ENCODE measurements around the gene CADM1. TPM values are rescaled to one million over a fixed set of nuclear protein-coding genes. Genes with fewer than 3 reads are reported as not detected.

CADM1 gene
- total RNA-seq, 6 experiments from 2014 or later = 21.1 to 56.7 (median 30.6) TPM

DNA sequence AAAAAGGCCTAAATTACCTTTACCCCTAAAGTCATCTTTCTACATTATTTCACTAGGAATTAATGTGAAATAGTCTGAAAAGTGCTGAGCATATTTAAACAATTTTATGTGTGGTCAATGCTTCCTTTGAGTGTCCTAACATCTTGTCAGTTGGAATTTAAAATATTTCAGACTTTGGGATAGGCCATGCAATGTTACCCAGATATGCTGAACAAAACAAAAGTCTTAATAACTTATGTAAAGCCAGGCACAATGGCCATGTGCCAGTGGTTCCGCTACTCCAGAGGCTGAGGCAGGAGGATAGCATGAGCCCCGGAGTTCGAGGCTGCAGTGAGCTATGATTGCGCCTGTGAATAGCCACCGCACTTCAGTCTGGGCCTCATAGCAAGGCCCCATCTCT lies 137.4 kb downstream of the CADM1 start:
- intact Hi-C loops (cut with DNase I) = no loop called here
- Histone ChIP-seq H3K27me3 (no peaks in the 10 kb centered on the region), H3K27ac (no peak overlapping the region), H3K36me3 (no peaks in the 10 kb centered on the region), H3K9me3 (no peaks in the 10 kb centered on the region), H3K4me3 (no peak overlapping the region), H3K4me1 (no peaks in the 10 kb centered on the region)
- DNase-seq (no peak), ATAC-seq (no peak)
- no CpG with 5 or more reads among the region's 5 CpGs for WGBS (ENCODE audit: insufficient coverage, low coverage, low lambda C conversion rate, missing lambda C conversion rate)
- TF ChIP-seq, protein P1, sequence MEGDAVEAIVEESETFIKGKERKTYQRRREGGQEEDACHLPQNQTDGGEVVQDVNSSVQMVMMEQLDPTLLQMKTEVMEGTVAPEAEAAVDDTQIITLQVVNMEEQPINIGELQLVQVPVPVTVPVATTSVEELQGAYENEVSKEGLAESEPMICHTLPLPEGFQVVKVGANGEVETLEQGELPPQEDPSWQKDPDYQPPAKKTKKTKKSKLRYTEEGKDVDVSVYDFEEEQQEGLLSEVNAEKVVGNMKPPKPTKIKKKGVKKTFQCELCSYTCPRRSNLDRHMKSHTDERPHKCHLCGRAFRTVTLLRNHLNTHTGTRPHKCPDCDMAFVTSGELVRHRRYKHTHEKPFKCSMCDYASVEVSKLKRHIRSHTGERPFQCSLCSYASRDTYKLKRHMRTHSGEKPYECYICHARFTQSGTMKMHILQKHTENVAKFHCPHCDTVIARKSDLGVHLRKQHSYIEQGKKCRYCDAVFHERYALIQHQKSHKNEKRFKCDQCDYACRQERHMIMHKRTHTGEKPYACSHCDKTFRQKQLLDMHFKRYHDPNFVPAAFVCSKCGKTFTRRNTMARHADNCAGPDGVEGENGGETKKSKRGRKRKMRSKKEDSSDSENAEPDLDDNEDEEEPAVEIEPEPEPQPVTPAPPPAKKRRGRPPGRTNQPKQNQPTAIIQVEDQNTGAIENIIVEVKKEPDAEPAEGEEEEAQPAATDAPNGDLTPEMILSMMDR (IDR thresholded peaks at IDR 0.05) = no peak
- TF ChIP-seq POLR2A (IDR thresholded peaks at IDR 0.05) = no peak

DNA sequence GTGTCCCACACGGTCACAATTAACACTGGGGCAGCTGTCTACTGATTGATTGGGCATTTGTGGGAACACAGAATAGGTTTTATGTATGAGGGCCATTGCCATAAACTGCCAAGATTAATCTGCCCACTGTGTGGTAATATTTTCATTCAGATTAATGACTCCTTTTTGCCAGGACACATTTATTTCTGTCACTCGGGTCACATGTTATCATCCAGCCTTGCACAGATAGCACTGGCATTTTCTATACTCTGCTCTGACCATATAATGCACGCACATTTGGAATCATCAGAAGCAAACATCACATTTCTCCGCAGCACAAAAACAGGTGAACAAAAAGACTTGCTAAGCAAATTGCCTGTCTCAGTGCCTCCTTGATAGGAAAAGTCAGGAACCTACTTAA lies 138.3 kb downstream of the CADM1 start:
- Histone ChIP-seq H3K4me3 (no peak overlapping the region), H3K36me3 (no peaks in the 10 kb centered on the region), H3K27ac (no peak overlapping the region), H3K4me1 (no peaks in the 10 kb centered on the region), H3K9me3 (no peaks in the 10 kb centered on the region), H3K27me3 (no peaks in the 10 kb centered on the region)
- 80% methylated on average over 4 of the region's 4 CpGs for WGBS (ENCODE audit: insufficient coverage, low coverage, low lambda C conversion rate, missing lambda C conversion rate)
- intact Hi-C loops (cut with DNase I) = no loop called here
- no peak for DNase-seq
- no peak for TF ChIP-seq POLR2A (IDR thresholded peaks at IDR 0.05)
- TF ChIP-seq, protein P1 (IDR thresholded peaks at IDR 0.05) = no peak
- no peak for ATAC-seq

DNA sequence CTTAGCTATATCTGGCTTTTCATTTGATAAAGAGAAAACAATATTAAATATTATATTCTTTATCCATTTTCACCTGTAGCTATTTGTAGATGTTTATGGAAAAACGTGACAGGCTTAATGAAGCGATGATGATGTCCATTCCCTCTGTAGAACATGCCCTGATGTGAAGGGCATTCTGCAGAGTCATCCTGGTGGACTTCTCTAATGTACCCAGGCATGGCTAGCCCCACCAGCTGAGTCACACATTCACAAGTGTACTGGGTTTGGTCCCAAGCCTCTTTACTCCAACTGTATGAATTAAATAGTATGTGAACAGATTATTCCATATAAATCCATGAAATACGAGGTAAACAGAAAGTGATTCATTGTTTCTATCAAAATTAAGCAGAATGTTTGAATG lies 139.3 kb downstream of the CADM1 start:
- H3K4me3 ChIP-seq = no peak overlapping the region
- 92% methylated on average over 3 of the region's 3 CpGs for WGBS (ENCODE audit: insufficient coverage, low coverage, low lambda C conversion rate, missing lambda C conversion rate)
- TF ChIP-seq POLR2A (IDR thresholded peaks at IDR 0.05) = no peak
- TF ChIP-seq, protein P1 (IDR thresholded peaks at IDR 0.05) = no peak
- intact Hi-C loops (cut with DNase I) = no loop called here
- no peaks in the 10 kb centered on the region for H3K4me1 ChIP-seq
- no peak overlapping the region for H3K27ac ChIP-seq
- no peaks in the 10 kb centered on the region for H3K27me3 ChIP-seq
- H3K36me3 ChIP-seq = no peaks in the 10 kb centered on the region
- H3K9me3 ChIP-seq = no peaks in the 10 kb centered on the region
- DNase-seq = no peak
- no peak for ATAC-seq

DNA sequence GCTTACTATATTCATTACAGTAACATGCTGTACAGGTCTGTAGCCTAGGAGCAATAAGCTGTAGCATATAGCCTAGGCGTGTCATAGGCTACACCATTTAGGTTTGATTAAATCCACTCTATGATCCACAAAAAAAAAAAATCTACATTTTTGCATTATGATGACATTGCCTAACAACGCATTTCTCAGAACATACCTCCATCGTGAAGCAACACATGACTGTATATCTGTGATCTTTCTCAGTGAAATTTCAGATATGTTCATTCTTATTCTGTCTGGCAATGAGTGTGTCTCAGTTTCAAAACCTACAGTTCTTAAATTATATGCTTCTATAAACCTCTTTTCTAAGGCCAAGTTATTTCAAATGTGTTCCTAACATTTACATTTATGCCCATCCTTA lies 140.3 kb downstream of the CADM1 start:
- TF ChIP-seq, protein P1 (IDR thresholded peaks at IDR 0.05) = no peak
- TF ChIP-seq POLR2A (IDR thresholded peaks at IDR 0.05) = no peak
- 84% methylated on average over 3 of the region's 3 CpGs for WGBS (ENCODE audit: insufficient coverage, low coverage, low lambda C conversion rate, missing lambda C conversion rate)
- no peak for ATAC-seq

DNA sequence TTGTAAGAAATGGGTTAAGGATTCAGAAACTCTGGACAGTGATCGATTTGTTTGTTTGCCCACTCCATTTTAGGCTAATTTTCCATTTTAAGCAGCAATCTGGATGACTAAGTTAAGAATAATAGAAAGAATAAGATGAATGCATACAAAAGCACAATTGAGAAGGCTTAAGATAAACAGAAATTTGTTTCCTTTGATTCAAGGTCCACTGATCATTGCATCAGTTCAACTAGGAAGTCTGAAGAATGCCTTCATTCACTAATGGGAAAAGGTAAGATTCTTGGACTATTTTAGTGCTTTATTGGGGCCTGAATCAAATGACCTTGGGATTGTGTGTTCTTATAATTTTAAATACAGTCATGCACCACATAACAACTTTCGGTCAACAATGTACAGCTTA lies 140.8 kb downstream of the CADM1 start:
- 67% methylated on average over 2 of the region's 2 CpGs for WGBS (ENCODE audit: insufficient coverage, low coverage, low lambda C conversion rate, missing lambda C conversion rate)
- Histone ChIP-seq H3K9me3 (no peaks in the 10 kb centered on the region), H3K36me3 (no peaks in the 10 kb centered on the region), H3K4me3 (no peak overlapping the region), H3K4me1 (no peaks in the 10 kb centered on the region), H3K27ac (no peak overlapping the region), H3K27me3 (no peaks in the 10 kb centered on the region)
- no peak for DNase-seq
- no peak for ATAC-seq
- TF ChIP-seq, protein P1 (IDR thresholded peaks at IDR 0.05) = no peak
- TF ChIP-seq POLR2A (IDR thresholded peaks at IDR 0.05) = no peak
- intact Hi-C loops (cut with DNase I) = no loop called here

More for the DNA sequence above, 140.3 kb downstream of the CADM1 start:
- Histone ChIP-seq H3K9me3 (no peaks in the 10 kb centered on the region), H3K4me3 (no peak overlapping the region), H3K27ac (no peak overlapping the region), H3K4me1 (no peaks in the 10 kb centered on the region), H3K27me3 (no peaks in the 10 kb centered on the region), H3K36me3 (no peaks in the 10 kb centered on the region)
- intact Hi-C loops (cut with DNase I) = no loop called here
- no peak for DNase-seq

Measured in right lobe of liver (tissue), 6 donors.